Activated CD4-positive, alpha-beta T cell treated with anti-CD3 and anti-CD28 coated beads for 36 hours (primary cell): ENCODE data around the gene ZNF710. TPM values are rescaled to one million over a fixed set of nuclear protein-coding genes. Genes with fewer than 3 reads are reported as not detected.

ENCODE experiments used
- ATAC-seq: fragments of 200-7000 bp; cut with Tn5 transposase; one replicate; pipeline ENCODE4 v1.10.0; 2021; ENCODE audit warnings: mild to moderate bottlenecking, moderate library complexity
- CTCF ChIA-PET: fragments of 350-600 bp; sonication (Branson Sonifier 250); formaldehyde crosslinking; loops from one replicate; lab custom pipeline; 2021; ENCODE audit warnings: antibody characterized with exemption; lab: Charles Lee
- POLR2A ChIA-PET: fragments of 350-600 bp; sonication (Branson Sonifier 250); formaldehyde crosslinking; loops from one replicate; lab custom pipeline; 2021; ENCODE audit warnings: antibody characterized with exemption, inconsistent platforms; lab: Charles Lee
- DNase-seq: peaks from one replicate; pipeline ENCODE4 v3.0.0-alpha.2; 2020
- H3K27ac Mint-ChIP-seq: one replicate; pipeline ENCODE4 v1.8.0; 2021; ENCODE audit warnings: mixed read lengths
- H3K27me3 Mint-ChIP-seq: one replicate; pipeline ENCODE4 v1.8.0; 2021; ENCODE audit warnings: mixed read lengths
- H3K36me3 Mint-ChIP-seq: one replicate; pipeline ENCODE4 v1.8.0; 2021; ENCODE audit warnings: low read depth, mixed read lengths
- H3K4me1 Mint-ChIP-seq: one replicate; pipeline ENCODE4 v1.8.0; 2021; ENCODE audit warnings: mixed read lengths
- H3K4me3 Mint-ChIP-seq: one replicate; pipeline ENCODE4 v1.8.0; 2021; ENCODE audit warnings: mild to moderate bottlenecking, moderate library complexity, mixed read lengths
- H3K9me3 Mint-ChIP-seq: one replicate; pipeline ENCODE4 v1.8.0; 2021; ENCODE audit warnings: low read depth, mixed read lengths
- intact Hi-C, 2 experiments: fragments of 100-400 bp; cut with DNase I in 1 of 2; cut with micrococcal nuclease in 1 of 2; formaldehyde crosslinking; loops; one replicate each; pipeline versions ENCODE4 v1.14.2 to v1.15.1; 2022 to 2024; cut with DNase I, micrococcal nuclease
- total RNA-seq, 2 experiments: library from RNA; stranded (reverse); gene quantifications; one replicate each; pipeline ENCODE4 v1.2.3, GENCODE V29; 2021

ZNF710 gene
- total RNA-seq, 2 experiments from 2014 or later: 22.8 to 34.9 TPM

- Mint-ChIP-seq H3K36me3 (peaks cover 10% of the 10 kb centered on the region), H3K27me3 (no peaks in the 10 kb centered on the region), H3K4me1 (peaks cover 50% of the 10 kb centered on the region), H3K9me3 (no peaks in the 10 kb centered on the region), H3K4me3 (no peak overlapping the region), H3K27ac (peak overlapping the region; percentile 37)
- ChIA-PET CTCF (interaction anchor here (1.2 kb wide), 1 partner anchor 26 kb away, joined by 5 read pairs; no protein-coding TSS in a partner anchor), POLR2A (interaction anchor here (1.0 kb wide), 1 partner anchor 26 kb away, joined by 3 read pairs; no protein-coding TSS in a partner anchor)
- DNase-seq: no peak
- ATAC-seq: no peak
- intact Hi-C loops: loop anchor here in 1 of 2 experiments (10.0 kb wide), 1 partner anchor 374 kb away; no protein-coding TSS in a partner anchor
Measured at GRCh38 chr15:90030376-90030775, 29.3 kb downstream of the ZNF710 start.

- Mint-ChIP-seq H3K4me1 (peaks cover 59% of the 10 kb centered on the region), H3K4me3 (no peak overlapping the region), H3K27ac (peak overlapping the region; percentile 80), H3K36me3 (peaks cover 14% of the 10 kb centered on the region), H3K27me3 (no peaks in the 10 kb centered on the region), H3K9me3 (no peaks in the 10 kb centered on the region)
- peak; percentile 54 for DNase-seq
- POLR2A ChIA-PET: interaction anchor here (0.5 to 0.6 kb wide), 2 partner anchors 39 to 218 kb away, joined by 3 read pairs; no protein-coding TSS in a partner anchor
- ATAC-seq: peak; percentile 59
- intact Hi-C loops: loop anchor here in 1 of 2 experiments (10.0 kb wide), 1 partner anchor 373 kb away; no protein-coding TSS in a partner anchor
- CTCF ChIA-PET: interaction anchor here (0.6 to 2.0 kb wide), 5 partner anchors 21 to 291 kb away, joined by 3 to 8 read pairs (median 4); no protein-coding TSS in a partner anchor
Measured at GRCh38 chr15:90031231-90031791, 30.2 kb downstream of the ZNF710 start.

GRCh38 chr15:90033006-90033405, 31.9 kb downstream of the ZNF710 start:
- POLR2A ChIA-PET: interaction anchor here (1.1 kb wide), 1 partner anchor 29 kb away, joined by 3 read pairs; no protein-coding TSS in a partner anchor
- H3K4me3 Mint-ChIP-seq: no peak overlapping the region

GRCh38 chr15:90033448-90033847, 32.3 kb downstream of the ZNF710 start:
- Mint-ChIP-seq H3K27me3 (no peaks in the 10 kb centered on the region), H3K9me3 (no peaks in the 10 kb centered on the region), H3K27ac (peak overlapping the region; percentile 87), H3K4me1 (peaks cover 77% of the 10 kb centered on the region), H3K4me3 (peak overlapping the region; percentile 32), H3K36me3 (peaks cover 16% of the 10 kb centered on the region)
- DNase-seq (no peak), ATAC-seq (no peak)
- POLR2A ChIA-PET: interaction anchor here (1.1 kb wide), 1 partner anchor 28 kb away, joined by 3 read pairs; no protein-coding TSS in a partner anchor
- CTCF ChIA-PET: interaction anchor here (0.7 to 1.7 kb wide), 6 partner anchors 10 to 287 kb away, joined by 3 to 7 read pairs (median 4); no protein-coding TSS in a partner anchor
- intact Hi-C loops: loop anchor here in 1 of 2 experiments (10.0 kb wide), 1 partner anchor 371 kb away; no protein-coding TSS in a partner anchor

More at GRCh38 chr15:90033006-90033405, 31.9 kb downstream of the ZNF710 start:
- Mint-ChIP-seq H3K4me1 (peaks cover 76% of the 10 kb centered on the region), H3K27me3 (no peaks in the 10 kb centered on the region), H3K36me3 (peaks cover 21% of the 10 kb centered on the region), H3K9me3 (no peaks in the 10 kb centered on the region), H3K27ac (peak overlapping the region; percentile 51)
- CTCF ChIA-PET: interaction anchor here (0.8 to 2.0 kb wide), 5 partner anchors 42 to 293 kb away, joined by 3 to 8 read pairs (median 4); no protein-coding TSS in a partner anchor
- no peak for ATAC-seq
- no peak for DNase-seq
- intact Hi-C loops: loop anchor here in 1 of 2 experiments (10.0 kb wide), 1 partner anchor 372 kb away; no protein-coding TSS in a partner anchor

GRCh38 chr15:90035095-90035839, 34.1 kb downstream of the ZNF710 start:
- H3K4me1 Mint-ChIP-seq: peaks cover 87% of the 10 kb centered on the region
- H3K36me3 Mint-ChIP-seq: peaks cover 14% of the 10 kb centered on the region
- H3K27ac Mint-ChIP-seq: peak overlapping the region; percentile 87
- H3K9me3 Mint-ChIP-seq: no peaks in the 10 kb centered on the region
- no peaks in the 10 kb centered on the region for H3K27me3 Mint-ChIP-seq
- CTCF ChIA-PET: interaction anchor here (1.0 to 1.7 kb wide), 4 partner anchors 18 to 160 kb away, joined by 3 to 7 read pairs (median 4); no protein-coding TSS in a partner anchor
- intact Hi-C loops: loop anchor here in 1 of 2 experiments (10.0 kb wide), 1 partner anchor 370 kb away; no protein-coding TSS in a partner anchor
- no peak for DNase-seq
- POLR2A ChIA-PET: no interaction called here
- ATAC-seq: no peak
- no peak overlapping the region for H3K4me3 Mint-ChIP-seq

- ATAC-seq (no peak), DNase-seq (no peak)
- no peak overlapping the region for H3K4me3 Mint-ChIP-seq
- H3K27ac Mint-ChIP-seq: peak overlapping the region; percentile 82
- CTCF ChIA-PET: interaction anchor here (1.0 kb wide), 1 partner anchor 19 kb away, joined by 3 read pairs; no protein-coding TSS in a partner anchor
- H3K27me3 Mint-ChIP-seq: no peaks in the 10 kb centered on the region
- POLR2A ChIA-PET: no interaction called here
- no peaks in the 10 kb centered on the region for H3K9me3 Mint-ChIP-seq
- intact Hi-C loops: loop anchor here in 1 of 2 experiments (10.0 kb wide), 1 partner anchor 369 kb away; no protein-coding TSS in a partner anchor
- peaks cover 11% of the 10 kb centered on the region for H3K36me3 Mint-ChIP-seq
- H3K4me1 Mint-ChIP-seq: peaks cover 89% of the 10 kb centered on the region
Measured at GRCh38 chr15:90035840-90036230, 34.7 kb downstream of the ZNF710 start.

- peaks cover 11% of the 10 kb centered on the region for H3K36me3 Mint-ChIP-seq
- intact Hi-C loops: loop anchor here in 1 of 2 experiments (10.0 kb wide), 1 partner anchor 368 kb away; no protein-coding TSS in a partner anchor
- no peaks in the 10 kb centered on the region for H3K9me3 Mint-ChIP-seq
- POLR2A ChIA-PET: no interaction called here
- H3K27me3 Mint-ChIP-seq: no peaks in the 10 kb centered on the region
- ATAC-seq: no peak
- CTCF ChIA-PET: interaction anchor here (0.7 to 1.4 kb wide), 3 partner anchors 14 to 48 kb away, joined by 3 read pairs; no protein-coding TSS in a partner anchor
- no peak overlapping the region for H3K4me3 Mint-ChIP-seq
- H3K27ac Mint-ChIP-seq: peak overlapping the region; percentile 95
- peaks cover 88% of the 10 kb centered on the region for H3K4me1 Mint-ChIP-seq
- no peak for DNase-seq
Measured at GRCh38 chr15:90036343-90036742, 35.2 kb downstream of the ZNF710 start.

- no peak for DNase-seq
- Mint-ChIP-seq H3K27ac (peak overlapping the region; percentile 95), H3K4me3 (no peak overlapping the region), H3K27me3 (no peaks in the 10 kb centered on the region), H3K4me1 (peaks cover 83% of the 10 kb centered on the region), H3K9me3 (no peaks in the 10 kb centered on the region), H3K36me3 (peaks cover 11% of the 10 kb centered on the region)
- no peak for ATAC-seq
- CTCF ChIA-PET: interaction anchor here (0.7 to 1.4 kb wide), 3 partner anchors 14 to 48 kb away, joined by 3 read pairs; no protein-coding TSS in a partner anchor
- intact Hi-C loops: loop anchor here in 1 of 2 experiments (10.0 kb wide), 1 partner anchor 368 kb away; no protein-coding TSS in a partner anchor
- POLR2A ChIA-PET: no interaction called here
Measured at GRCh38 chr15:90036806-90037510, 35.8 kb downstream of the ZNF710 start.

GRCh38 chr15:90037511-90037860, 36.4 kb downstream of the ZNF710 start:
- CTCF ChIA-PET: interaction anchor here (1.1 to 1.4 kb wide), 2 partner anchors 15 to 35 kb away, joined by 3 read pairs; no protein-coding TSS in a partner anchor
- H3K27ac Mint-ChIP-seq: peak overlapping the region; percentile 95
- no peak overlapping the region for H3K4me3 Mint-ChIP-seq
- peaks cover 11% of the 10 kb centered on the region for H3K36me3 Mint-ChIP-seq
- POLR2A ChIA-PET: no interaction called here
- no peak for ATAC-seq
- H3K27me3 Mint-ChIP-seq: no peaks in the 10 kb centered on the region
- intact Hi-C loops: loop anchor here in 1 of 2 experiments (10.0 kb wide), 1 partner anchor 367 kb away; no protein-coding TSS in a partner anchor
- peaks cover 81% of the 10 kb centered on the region for H3K4me1 Mint-ChIP-seq
- no peak for DNase-seq
- no peaks in the 10 kb centered on the region for H3K9me3 Mint-ChIP-seq

- H3K27ac Mint-ChIP-seq: peak overlapping the region; percentile 95
- peak overlapping the region; percentile 6 for H3K4me3 Mint-ChIP-seq
- POLR2A ChIA-PET: no interaction called here
Measured at GRCh38 chr15:90037961-90038631, 37.0 kb downstream of the ZNF710 start.

More at GRCh38 chr15:90037961-90038631, 37.0 kb downstream of the ZNF710 start:
- Mint-ChIP-seq H3K36me3 (peaks cover 11% of the 10 kb centered on the region), H3K9me3 (no peaks in the 10 kb centered on the region), H3K27me3 (no peaks in the 10 kb centered on the region), H3K4me1 (peaks cover 79% of the 10 kb centered on the region)
- intact Hi-C loops: loop anchor here (1.0 to 10.0 kb wide), 8 partner anchors 21 to 367 kb away; partner anchors contain the start of gene GDPGP1 (in 1 of the 2)
- peak; percentile 82 for ATAC-seq
- peak; percentile 82 for DNase-seq
- CTCF ChIA-PET: interaction anchor here (1.4 kb wide), 1 partner anchor 16 kb away, joined by 3 read pairs; no protein-coding TSS in a partner anchor
